DOHH2 (cell line): Measurements from ENCODE around the gene NEK1.
"Not testable (repeated sequence)": the region's sequence is repeated elsewhere in the genome, so short reads cannot be mapped to it uniquely, and the experiment has no call there.

ENCODE experiments used
- EZH2phosphoT487 ChIP-seq: fragments of 200-600 bp; sonication (generic); IDR thresholded peaks from 2 replicates; pipeline ENCODE4 v1.6.1; 2017; ENCODE audit warnings: borderline replicate concordance, mild to moderate bottlenecking, antibody characterized with exemption, low read length, moderate library complexity, mixed read lengths
- TF ChIP-seq, protein P1 (sequence below): fragments of 200-600 bp; sonication (generic); IDR thresholded peaks from one replicate; pipeline ENCODE4 v1.5.1; 2014; ENCODE audit warnings: antibody characterized with exemption, mild to moderate bottlenecking, low read depth, low read length; ENCODE audit not compliant: poor library complexity, severe bottlenecking

DNA sequence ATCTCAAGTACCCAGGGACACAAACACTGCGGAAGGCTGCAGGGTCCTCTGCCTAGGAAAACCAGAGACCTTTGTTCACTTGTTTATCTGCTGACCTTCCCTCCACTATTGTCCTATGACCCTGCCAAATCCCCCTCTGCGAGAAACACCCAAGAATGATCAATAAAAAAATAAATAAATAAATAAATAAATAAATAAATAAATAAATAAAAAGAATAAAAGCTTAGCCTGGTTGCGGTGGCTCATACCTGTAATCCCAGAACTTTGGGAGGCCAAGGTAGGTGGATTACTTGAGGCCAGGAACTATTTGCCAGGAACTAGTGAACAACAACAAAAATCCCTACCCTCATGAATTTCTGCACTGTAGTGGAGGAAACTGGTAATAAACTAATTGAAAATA, 41.4 kb downstream of the NEK1 start:
- TF ChIP-seq, protein P1, sequence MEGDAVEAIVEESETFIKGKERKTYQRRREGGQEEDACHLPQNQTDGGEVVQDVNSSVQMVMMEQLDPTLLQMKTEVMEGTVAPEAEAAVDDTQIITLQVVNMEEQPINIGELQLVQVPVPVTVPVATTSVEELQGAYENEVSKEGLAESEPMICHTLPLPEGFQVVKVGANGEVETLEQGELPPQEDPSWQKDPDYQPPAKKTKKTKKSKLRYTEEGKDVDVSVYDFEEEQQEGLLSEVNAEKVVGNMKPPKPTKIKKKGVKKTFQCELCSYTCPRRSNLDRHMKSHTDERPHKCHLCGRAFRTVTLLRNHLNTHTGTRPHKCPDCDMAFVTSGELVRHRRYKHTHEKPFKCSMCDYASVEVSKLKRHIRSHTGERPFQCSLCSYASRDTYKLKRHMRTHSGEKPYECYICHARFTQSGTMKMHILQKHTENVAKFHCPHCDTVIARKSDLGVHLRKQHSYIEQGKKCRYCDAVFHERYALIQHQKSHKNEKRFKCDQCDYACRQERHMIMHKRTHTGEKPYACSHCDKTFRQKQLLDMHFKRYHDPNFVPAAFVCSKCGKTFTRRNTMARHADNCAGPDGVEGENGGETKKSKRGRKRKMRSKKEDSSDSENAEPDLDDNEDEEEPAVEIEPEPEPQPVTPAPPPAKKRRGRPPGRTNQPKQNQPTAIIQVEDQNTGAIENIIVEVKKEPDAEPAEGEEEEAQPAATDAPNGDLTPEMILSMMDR: not testable (repeated sequence)
- not testable (repeated sequence) for TF ChIP-seq EZH2phosphoT487
